Measurements from ENCODE around the gene SIRT3. TPM values are rescaled to one million over a fixed set of nuclear protein-coding genes. Genes with fewer than 3 reads are reported as not detected.
A peak's percentile ranks its signal among the peaks of the same experiment; 100 is the strongest.

Gene SIRT3
- total RNA-seq, 1 donor from 2014 or later: 33.7 TPM

DNA sequence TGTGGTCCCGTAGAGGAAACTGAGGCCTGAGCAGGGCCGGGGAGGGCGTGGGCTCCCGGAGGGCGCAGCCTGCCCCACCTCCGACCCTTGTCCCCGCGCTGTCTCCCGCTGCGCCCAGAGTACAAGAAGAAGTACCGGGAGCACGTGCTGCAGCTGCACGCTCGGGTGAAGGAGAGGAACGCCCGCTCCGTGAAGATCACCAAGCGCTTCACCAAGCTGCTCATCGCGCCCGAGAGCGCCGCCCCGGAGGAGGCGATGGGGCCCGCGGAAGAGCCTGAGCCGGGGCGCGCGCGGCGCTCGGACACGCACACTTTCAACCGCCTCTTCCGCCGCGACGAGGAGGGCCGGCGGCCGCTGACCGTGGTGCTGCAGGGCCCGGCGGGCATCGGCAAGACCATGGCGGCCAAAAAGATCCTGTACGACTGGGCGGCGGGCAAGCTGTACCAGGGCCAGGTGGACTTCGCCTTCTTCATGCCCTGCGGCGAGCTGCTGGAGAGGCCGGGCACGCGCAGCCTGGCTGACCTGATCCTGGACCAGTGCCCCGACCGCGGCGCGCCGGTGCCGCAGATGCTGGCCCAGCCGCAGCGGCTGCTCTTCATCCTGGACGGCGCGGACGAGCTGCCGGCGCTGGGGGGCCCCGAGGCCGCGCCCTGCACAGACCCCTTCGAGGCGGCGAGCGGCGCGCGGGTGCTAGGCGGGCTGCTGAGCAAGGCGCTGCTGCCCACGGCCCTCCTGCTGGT, 44.0 kb upstream of the SIRT3 start:
- peak; percentile 65 for DNase-seq (ENCODE audit: extremely low spot score, unreplicated experiment)
- Mint-ChIP-seq H3K27me3 (peaks cover 18% of the 10 kb centered on the region), H3K36me3 (no peaks in the 10 kb centered on the region), H3K4me3 (no peak overlapping the region), H3K9me3 (no peaks in the 10 kb centered on the region), H3K27ac (no peak overlapping the region), H3K4me1 (ENCODE audit: unreplicated experiment) (peaks cover 6% of the 10 kb centered on the region)
- TF ChIP-seq, protein P1, sequence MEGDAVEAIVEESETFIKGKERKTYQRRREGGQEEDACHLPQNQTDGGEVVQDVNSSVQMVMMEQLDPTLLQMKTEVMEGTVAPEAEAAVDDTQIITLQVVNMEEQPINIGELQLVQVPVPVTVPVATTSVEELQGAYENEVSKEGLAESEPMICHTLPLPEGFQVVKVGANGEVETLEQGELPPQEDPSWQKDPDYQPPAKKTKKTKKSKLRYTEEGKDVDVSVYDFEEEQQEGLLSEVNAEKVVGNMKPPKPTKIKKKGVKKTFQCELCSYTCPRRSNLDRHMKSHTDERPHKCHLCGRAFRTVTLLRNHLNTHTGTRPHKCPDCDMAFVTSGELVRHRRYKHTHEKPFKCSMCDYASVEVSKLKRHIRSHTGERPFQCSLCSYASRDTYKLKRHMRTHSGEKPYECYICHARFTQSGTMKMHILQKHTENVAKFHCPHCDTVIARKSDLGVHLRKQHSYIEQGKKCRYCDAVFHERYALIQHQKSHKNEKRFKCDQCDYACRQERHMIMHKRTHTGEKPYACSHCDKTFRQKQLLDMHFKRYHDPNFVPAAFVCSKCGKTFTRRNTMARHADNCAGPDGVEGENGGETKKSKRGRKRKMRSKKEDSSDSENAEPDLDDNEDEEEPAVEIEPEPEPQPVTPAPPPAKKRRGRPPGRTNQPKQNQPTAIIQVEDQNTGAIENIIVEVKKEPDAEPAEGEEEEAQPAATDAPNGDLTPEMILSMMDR (conservative IDR thresholded peaks at IDR 0.05): no peak

DNA sequence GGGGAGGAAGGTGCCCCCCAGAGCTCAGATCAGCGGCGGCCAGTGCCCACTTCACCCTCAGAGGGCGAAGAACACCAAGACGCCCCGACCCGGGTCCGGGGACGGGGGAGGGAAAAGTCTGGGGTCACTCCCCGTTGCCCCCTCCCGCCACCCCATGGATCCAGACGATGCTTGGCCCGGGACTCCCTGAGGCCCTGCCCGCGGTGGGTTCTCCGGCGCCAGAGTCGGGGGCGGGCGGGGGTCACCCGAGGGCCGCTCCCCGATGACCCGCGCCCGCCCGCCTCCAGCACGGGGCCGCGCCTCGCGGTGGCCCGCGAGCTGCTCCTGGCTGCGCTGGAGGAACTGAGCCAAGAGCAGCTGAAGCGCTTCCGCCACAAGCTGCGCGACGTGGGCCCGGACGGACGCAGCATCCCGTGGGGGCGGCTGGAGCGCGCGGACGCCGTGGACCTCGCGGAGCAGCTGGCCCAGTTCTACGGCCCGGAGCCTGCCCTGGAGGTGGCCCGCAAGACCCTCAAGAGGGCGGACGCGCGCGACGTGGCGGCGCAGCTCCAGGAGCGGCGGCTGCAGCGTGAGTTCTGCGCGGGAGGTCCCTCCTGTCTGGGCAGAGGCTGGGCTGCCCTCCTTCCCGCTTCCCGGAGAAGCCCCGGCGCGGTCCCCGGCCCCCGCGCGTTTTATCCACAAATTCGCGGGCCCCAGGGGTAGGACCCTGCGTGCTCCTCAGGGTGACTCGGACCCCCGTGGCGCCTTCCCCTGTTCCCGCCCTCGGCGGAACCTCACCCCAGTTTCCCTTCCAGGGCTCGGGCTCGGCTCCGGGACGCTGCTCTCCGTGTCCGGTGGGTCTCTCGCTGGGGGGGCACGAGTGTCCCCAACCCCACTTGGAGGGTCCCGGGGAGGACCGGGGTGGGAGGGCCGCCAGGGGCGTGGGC, 43.2 kb upstream of the SIRT3 start:
- peaks cover 6% of the 10 kb centered on the region for H3K4me1 Mint-ChIP-seq (ENCODE audit: unreplicated experiment)
- DNase-seq (ENCODE audit: extremely low spot score, unreplicated experiment): no peak
- H3K27ac Mint-ChIP-seq: no peak overlapping the region
- TF ChIP-seq, protein P1 (conservative IDR thresholded peaks at IDR 0.05): no peak
- no peak overlapping the region for H3K4me3 Mint-ChIP-seq
- H3K27me3 Mint-ChIP-seq: peaks cover 18% of the 10 kb centered on the region
- H3K9me3 Mint-ChIP-seq: no peaks in the 10 kb centered on the region
- H3K36me3 Mint-ChIP-seq: no peaks in the 10 kb centered on the region

DNA sequence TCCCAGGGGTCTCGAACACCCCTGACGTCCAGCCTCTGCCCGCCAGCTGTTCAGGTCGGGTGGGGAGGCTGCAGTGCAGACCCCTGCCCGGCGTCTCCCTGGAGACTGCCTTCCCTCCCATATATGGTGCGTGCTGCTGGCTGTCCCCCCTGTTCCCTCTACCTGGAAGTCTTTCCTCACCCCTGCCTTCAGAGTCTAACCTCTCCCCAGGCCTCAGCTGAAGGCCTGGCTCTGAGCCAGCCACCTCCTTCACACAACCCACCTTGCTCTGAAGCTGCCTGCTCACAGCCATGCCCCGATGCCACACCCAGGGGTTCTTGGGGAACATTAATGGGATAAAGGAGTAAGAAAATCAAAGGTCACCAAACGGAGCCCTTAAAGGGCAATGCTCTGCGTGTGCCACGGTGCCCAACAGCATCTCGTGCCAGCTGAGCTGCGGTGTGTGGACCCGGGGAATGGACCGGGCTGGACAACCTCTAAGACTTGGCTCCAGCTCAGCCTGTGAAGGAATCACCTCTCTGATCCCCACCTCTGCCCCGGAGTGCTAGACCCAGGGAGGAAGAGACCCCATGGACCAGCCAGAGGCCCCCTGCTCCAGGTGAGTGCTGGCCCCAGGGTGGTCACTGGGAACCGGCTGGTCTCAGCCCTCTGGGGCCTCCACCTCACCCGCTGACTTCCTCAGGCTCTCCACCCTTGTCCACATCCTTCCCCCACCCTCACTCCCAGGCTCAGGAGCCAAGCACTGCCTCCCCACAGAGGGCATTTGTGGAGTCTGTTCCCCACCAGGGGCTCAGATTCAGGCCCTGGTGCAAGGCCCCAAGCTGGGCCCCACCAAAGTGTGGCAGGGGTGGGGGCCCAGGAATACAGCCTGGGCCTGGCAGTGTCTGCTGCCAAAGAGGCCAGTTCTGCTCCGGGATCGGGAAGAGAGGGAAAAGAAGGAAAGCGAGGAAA, 42.1 kb upstream of the SIRT3 start, which contains the start of gene NLRP6:
NLRP6 (plus strand) TSS at position 407 of the 951 bp plus-strand sequence; CDS start at position 570, 163 bp downstream.
- no peaks in the 10 kb centered on the region for H3K9me3 Mint-ChIP-seq
- peaks cover 17% of the 10 kb centered on the region for H3K27me3 Mint-ChIP-seq
- H3K4me1 Mint-ChIP-seq (ENCODE audit: unreplicated experiment): peaks cover 6% of the 10 kb centered on the region
- H3K27ac Mint-ChIP-seq: no peak within 1 kb of the TSS
- no peak within 1 kb of the TSS for H3K4me3 Mint-ChIP-seq
- TF ChIP-seq, protein P1 (conservative IDR thresholded peaks at IDR 0.05): no peak
- DNase-seq (ENCODE audit: extremely low spot score, unreplicated experiment): no peak
- no peaks in the 10 kb centered on the region for H3K36me3 Mint-ChIP-seq

DNA sequence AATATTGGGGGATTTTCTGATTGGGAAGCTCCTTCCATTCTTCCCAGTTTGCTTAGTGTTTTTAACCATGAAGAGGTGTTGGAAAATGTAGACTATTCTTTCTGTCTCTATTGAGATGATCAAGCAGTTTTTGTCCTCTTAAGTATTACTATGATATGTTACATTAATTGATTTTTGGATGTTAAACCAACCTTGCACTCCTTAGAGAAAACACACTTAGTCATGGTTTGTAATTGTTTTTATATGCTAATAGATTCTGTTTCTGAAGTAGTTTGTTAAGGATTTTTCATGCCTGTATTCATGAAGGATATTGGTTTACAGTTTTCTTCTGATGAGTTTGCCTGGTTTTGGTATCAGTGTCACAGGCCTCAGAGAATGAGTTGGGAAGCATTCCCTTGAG, 40.1 kb upstream of the SIRT3 start:
- Mint-ChIP-seq H3K4me1 (ENCODE audit: unreplicated experiment) (no peaks in the 10 kb centered on the region), H3K27me3 (peaks cover 5% of the 10 kb centered on the region), H3K4me3 (no peak overlapping the region), H3K36me3 (no peaks in the 10 kb centered on the region), H3K27ac (no peak overlapping the region), H3K9me3 (no peaks in the 10 kb centered on the region)
- TF ChIP-seq, protein P1 (conservative IDR thresholded peaks at IDR 0.05): no peak
- DNase-seq (ENCODE audit: extremely low spot score, unreplicated experiment): no peak

DNA sequence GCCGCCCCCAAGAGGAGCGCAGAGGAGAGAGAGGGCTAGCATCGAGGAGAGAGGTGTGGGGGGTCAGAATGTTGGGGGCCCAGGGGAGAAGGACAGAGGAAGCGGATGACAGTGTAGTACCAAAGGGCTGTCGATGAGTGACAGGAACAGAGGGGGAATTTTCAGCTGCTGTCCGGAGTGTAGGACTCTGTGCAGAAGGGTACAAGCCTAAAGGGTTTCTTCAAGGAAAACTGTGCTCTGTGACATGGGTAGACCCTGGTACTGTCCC, 36.7 kb upstream of the SIRT3 start:
- Mint-ChIP-seq H3K4me1 (ENCODE audit: unreplicated experiment) (peaks cover 9% of the 10 kb centered on the region), H3K9me3 (no peaks in the 10 kb centered on the region)

More for the DNA sequence above, 36.7 kb upstream of the SIRT3 start:
- DNase-seq (ENCODE audit: extremely low spot score, unreplicated experiment): no peak
- no peak overlapping the region for H3K27ac Mint-ChIP-seq
- peaks cover 21% of the 10 kb centered on the region for H3K27me3 Mint-ChIP-seq
- H3K36me3 Mint-ChIP-seq: no peaks in the 10 kb centered on the region
- no peak overlapping the region for H3K4me3 Mint-ChIP-seq
- TF ChIP-seq, protein P1 (conservative IDR thresholded peaks at IDR 0.05): no peak
